D341Med (cell line): ENCODE measurements around the gene PLXDC1.
"Not testable (repeated sequence)": the region's sequence is repeated elsewhere in the genome, so short reads cannot be mapped to it uniquely, and the experiment has no call there.

Experiments
- DNase-seq: peaks from one replicate; pipeline ENCODE4 v3.0.0; 2012; ENCODE audit warnings: low spot score

Gene PLXDC1

DNA sequence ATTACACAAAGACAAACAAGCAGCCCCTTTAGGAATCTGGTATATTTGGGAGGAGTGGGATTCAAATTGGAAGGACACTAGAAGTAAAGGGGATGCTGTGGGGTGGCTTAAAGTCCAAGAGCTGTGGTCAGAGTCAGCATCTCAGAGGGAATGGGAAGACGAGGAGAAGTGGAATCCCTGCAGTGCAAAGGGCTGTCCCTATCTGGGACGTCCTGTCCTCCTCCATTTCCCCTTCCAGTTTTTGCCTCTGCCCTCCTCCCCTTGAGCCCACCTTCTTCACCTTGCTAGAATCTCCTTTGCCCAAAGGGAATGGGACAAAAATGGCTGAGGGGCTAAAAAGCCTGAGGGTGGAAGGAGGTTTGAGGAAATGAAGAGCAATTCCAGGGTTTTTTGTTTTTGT, 4.2 kb upstream of the PLXDC1 start:
- no peak for DNase-seq

DNA sequence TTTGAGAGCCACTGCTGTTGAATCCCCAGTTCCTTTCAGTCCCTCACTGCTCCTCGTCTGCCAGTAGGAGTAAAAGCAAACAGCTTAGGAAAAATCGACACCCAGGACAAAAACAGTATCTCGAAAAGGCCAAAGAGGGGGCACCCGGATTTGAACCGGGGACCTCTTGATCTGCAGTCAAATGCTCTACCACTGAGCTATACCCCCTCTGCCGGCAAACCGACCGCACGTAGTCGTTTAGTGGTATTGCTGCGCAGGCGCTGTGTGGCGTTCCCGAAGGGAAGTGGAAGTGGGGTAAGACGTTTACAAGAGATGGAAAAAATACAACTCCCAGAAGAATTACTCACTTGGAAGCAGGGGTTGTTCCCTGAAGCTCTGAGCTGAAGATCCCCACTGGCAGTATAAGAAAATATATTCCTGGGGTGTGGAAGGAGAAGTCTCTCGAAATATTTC, 2.2 kb upstream of the PLXDC1 start:
- peak; percentile 87 for DNase-seq

GRCh38 chr17:39151943-39152818, 744 bp upstream of the PLXDC1 start:
- DNase-seq, result peak; percentile 73

DNA sequence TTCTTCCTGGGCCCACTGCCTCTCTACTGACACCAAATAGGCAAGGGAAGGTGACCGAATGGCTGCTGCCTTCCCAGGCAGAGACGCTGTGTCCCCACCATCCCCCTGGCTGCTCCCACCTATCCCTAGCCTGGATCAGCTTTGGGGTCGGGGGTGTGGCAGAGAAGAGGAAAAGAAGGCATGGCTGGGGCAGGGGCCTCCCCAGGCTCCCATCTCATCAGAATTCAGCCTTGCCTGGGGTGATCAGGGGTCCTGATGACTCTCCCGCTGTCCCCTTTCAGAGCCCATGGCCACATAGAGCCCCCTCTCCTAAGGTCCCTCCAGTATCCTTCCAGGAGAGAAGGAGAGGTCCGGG, 665 bp downstream of the PLXDC1 start:
- no peak for DNase-seq

DNA sequence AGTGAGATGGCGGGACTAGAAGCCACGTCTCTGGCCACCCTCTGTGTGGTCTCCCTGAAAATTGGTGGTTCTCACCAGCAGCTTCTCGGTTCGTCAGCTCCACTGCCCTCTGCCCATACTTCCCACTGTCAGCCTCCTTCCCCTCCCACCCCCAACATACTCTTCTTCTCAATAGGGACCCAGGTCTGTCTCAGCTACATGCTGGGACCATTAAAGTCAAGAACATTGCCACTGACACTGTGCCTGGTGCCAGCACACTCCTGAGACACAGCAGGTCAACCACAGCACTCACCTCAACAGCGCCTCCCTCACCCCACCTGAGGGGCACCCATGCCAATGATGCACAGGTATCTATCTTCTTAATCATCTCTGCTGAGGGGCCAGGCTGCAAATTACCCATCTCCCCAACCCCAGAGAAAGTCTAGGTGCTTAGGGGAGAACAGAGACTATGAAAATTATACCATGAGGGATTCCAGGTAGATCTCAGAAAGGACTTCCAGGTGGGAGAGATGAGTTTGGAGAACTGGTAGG, 1.3 kb downstream of the PLXDC1 start:
- no peak for DNase-seq

DNA sequence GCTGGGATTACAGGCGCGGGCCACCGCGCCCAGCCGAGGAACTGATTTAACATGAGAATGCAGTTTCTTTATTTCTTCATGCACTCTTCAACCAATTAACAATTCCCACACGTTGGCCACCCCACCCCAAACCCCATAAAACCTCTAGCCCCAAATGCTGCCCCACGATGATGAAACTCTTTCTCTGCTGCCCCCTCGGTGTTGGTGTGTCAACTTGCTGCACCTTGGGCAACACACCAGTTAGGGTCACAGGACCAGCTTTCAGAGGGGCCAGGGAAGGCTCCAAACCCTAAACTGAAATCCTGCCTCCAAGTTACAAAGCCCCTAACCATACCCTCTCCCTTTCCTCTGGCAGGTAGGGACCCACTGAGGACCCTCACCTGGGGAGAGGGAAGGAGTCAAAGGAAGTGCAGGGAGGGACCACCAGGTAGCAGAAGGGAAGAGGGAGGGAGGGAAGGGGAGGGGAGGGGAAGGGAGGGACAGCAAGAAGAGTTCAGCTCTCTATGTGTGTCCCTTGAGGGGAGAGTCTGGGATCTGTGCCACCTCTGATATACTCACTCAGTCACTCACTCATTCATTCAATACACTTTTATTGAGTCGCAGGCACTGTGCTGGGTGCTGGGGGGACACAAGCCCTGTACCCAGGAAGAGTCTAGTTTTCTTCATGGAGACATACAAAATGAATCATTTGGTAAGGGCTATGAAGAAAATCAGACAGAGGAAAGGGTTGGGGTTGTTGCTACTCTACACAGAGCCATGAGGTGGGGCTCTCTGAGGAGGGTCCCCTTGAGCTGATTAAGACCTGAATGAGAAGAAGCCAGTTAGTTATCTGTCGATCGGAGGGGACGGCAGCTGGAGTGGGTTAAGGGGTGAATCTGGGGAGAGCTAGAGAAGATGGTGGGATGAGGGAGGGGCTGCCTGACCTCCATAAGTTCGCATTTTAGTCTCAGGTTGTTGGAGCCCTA, 3.9 kb downstream of the PLXDC1 start:
- no peak for DNase-seq

DNA sequence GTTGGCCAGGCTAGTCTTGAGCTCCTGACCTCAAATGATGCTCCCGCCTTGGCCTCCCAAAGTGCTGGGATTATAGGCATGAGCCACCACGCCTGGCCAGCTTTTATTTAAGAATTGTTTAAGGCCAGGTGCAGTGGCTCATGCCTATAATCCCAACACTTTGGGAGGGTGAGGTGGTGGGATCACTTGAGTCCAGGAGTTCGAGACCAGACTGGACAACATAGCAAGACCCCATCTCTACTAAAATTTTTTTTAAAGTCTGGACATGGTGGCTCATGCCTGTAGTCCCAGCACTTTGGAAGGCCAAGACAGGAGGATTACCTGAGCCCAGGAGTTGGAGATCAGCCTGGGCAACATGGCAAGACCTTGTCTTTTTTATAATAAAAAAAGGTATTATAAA, 5.2 kb downstream of the PLXDC1 start:
- DNase-seq, result no peak

- DNase-seq, result no peak
Observed at GRCh38 chr17:39145143-39145542, 6.3 kb downstream of the PLXDC1 start.

DNA sequence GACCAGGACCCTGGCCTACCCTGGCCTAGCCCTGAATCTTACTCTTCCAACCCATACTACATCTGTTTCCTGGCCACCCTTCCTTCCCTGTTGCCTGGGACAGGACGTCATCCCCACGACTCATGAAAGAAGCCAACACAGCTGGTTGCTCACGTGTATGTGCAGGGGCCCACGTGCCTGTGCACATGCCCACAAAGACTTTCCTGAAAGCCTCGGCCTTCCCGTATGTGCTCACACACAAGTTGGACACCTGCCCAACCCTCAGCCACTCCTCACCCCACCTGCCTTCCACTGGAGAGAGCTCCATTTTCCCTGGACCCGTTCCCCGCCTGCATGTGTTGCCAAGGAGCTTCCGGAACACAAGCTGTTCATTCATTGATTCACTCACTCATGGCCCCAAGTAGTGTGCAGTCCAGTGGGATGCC, 7.0 kb downstream of the PLXDC1 start:
- DNase-seq, result no peak

- DNase-seq, result no peak
Observed at GRCh38 chr17:39143552-39144093, 7.8 kb downstream of the PLXDC1 start.

DNA sequence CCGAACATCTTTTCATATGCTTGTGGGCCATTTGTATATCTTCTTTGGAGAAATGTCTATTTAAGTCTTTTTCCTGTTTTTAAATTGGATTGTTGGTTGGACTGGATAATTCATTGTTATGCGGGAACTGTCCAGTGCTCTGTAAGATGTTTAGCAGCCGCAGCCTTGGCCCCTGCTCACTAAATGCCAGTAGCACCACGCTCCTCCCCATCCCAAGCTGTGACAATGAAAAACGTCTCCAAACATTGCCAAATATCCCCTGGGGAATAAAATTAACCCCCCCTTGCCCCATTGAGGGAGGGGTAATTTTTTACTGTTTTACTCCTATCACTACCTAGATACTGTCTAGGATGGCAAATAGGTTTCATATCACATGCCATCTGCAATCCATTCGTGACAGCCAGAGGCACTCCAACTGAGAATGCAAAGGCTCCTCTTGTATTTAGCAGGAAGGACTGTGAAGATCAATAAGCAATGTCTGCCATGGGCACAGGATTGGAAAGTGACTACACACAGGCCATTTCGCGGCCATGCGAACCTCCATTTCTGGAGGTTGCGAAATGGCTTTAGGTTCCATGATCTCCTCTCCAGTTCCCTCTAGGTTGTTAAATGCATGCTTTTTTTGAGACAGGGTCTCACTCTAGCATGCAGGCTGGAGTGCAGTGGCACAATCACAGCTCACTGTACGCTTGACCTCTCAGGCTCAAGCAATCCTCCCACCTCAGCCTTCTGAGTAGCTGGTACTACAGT, 9.3 kb downstream of the PLXDC1 start:
- no peak for DNase-seq

DNA sequence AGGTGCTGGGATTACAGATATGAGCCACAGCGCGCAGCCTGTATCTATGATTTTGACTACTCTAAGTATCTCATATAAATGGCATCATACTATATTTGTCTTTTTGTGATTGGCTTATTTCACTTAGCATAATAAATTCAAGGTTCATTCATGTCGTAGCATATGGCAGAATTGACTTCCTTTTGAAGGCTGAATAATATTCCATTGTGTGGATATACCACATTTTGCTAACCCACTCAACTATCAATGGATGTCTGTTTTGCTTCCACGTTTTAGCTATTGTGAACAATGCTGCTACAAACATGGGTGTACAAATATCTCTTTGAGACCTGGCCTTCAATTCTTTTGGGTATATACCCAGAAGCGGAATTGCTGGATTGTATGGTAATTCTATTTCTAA, 10.1 kb downstream of the PLXDC1 start:
- no peak for DNase-seq

GRCh38 chr17:39139561-39139960, 11.9 kb downstream of the PLXDC1 start:
- no peak for DNase-seq

GRCh38 chr17:39139161-39139511, 12.3 kb downstream of the PLXDC1 start:
- DNase-seq, result no peak

GRCh38 chr17:39138431-39139160, 12.8 kb downstream of the PLXDC1 start:
- no peak for DNase-seq

GRCh38 chr17:39134878-39135277, 16.6 kb downstream of the PLXDC1 start:
- DNase-seq, result no peak

DNA sequence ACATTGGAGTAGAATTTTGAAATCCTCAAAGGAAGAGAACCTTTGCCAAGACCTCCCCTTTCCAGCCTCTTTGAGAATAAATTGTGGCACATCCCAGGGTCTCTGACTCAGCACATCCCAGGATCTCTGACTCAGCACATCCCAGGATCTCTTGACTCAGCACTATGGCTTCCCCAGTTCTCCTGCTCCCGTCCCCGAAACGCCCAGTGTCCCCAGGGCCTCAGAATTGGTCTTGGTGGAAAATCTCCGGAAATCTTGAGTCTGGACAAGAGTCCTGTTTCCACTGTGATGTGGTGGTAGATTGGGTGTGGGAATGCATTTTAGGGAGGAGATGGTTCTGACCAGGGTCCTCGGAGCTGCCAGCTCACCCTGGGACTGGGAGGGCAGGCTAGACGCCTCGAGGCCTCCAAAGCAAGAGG, 19.2 kb downstream of the PLXDC1 start:
- no peak for DNase-seq

DNA sequence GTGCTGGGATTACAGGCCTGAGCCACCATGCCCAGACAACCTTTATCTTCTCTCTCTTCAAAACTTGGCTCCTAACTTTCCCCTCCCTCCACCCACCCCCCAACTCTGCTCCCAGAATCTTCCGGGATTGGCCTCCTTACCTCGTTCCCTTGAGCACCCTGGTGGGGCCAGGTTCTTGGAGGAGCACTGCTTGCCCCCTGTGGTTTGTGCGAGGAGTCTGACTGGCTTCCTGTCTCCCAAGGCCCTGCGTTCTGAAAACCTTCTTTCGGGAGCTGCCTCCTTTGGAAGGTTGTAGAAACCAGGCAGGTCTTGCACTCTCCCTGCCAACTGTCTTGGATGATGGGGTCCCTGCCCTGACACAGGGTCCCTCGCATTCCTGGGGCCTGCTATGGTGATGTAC, 19.8 kb downstream of the PLXDC1 start:
- DNase-seq, result no peak

GRCh38 chr17:39130205-39130604, 21.2 kb downstream of the PLXDC1 start:
- no peak for DNase-seq

DNA sequence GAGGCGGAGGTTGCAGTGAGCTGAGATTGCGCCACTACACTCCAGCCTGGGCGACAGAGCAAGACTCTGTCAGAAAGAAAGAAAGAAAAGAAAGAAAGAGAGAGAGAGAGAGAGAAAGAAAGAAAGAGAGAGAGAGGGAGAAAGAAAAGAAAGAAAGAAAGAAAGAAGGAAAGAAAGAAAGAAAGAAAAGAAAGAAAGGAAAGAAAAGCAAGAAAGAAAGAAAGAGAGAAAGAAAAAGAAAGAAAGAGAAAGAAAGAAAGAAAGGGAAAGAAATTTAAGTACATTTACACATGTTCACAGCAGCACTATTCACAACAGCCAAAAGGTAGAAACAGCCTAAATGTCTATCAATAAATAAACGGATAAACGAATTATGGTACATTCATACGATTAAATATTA, 21.9 kb downstream of the PLXDC1 start:
- DNase-seq, result not testable (repeated sequence)

GRCh38 chr17:39126436-39126835, 25.0 kb downstream of the PLXDC1 start:
- DNase-seq, result no peak
